ENCODE results near the gene CDS2. TPM values are rescaled to one million over a fixed set of nuclear protein-coding genes. Genes with fewer than 3 reads are reported as not detected.

Gene CDS2
- total RNA-seq, 2 experiments from 2014 or later = 16.6 to 42.8 TPM

DNA sequence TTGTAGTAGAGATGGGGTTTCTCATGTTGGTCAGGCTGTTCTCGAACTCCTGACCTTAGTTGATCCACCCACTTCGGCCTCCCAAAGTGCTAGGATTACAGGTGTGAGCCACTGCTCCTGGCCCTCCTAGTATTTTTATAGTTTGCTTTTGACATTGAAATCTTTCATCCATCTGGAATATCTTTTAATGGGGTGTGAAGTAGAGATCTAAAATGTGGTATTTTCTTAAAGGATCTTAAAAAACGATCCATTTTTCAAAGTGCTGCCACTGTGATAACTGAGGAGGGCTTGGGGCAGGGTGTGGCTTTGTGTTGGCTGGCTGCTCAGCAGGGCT, 23.1 kb downstream of the CDS2 start:
- CTCF ChIA-PET (ENCODE audit: unreplicated experiment) = no interaction called here
- no TSS peak for BruUV-seq (replicated peaks)
- peaks cover 37% of the 10 kb centered on the region for H3K4me1 ChIP-seq (ENCODE audit: insufficient read depth, low read length, poor library complexity, severe bottlenecking)
- peaks cover 37% of the 10 kb centered on the region; the same call in 1 of the 2 replicates for H3K79me2 ChIP-seq (ENCODE audit: insufficient read depth, low read depth, low read length)
- no peaks in the 10 kb centered on the region for H3K9me2 ChIP-seq (ENCODE audit: insufficient read depth, low read length)
- no peak overlapping the region for H2AFZ ChIP-seq (ENCODE audit: low read length)
- no peak overlapping the region for H3K4me3 ChIP-seq (ENCODE audit: low read depth, low read length, poor library complexity, severe bottlenecking)
- no peak overlapping the region for H3K27ac ChIP-seq (ENCODE audit: low read depth, low read length, poor library complexity, severe bottlenecking)
- intact Hi-C loops (cut with micrococcal nuclease; ENCODE audit: unreplicated experiment) = no loop called here
- TF ChIP-seq, protein P1, sequence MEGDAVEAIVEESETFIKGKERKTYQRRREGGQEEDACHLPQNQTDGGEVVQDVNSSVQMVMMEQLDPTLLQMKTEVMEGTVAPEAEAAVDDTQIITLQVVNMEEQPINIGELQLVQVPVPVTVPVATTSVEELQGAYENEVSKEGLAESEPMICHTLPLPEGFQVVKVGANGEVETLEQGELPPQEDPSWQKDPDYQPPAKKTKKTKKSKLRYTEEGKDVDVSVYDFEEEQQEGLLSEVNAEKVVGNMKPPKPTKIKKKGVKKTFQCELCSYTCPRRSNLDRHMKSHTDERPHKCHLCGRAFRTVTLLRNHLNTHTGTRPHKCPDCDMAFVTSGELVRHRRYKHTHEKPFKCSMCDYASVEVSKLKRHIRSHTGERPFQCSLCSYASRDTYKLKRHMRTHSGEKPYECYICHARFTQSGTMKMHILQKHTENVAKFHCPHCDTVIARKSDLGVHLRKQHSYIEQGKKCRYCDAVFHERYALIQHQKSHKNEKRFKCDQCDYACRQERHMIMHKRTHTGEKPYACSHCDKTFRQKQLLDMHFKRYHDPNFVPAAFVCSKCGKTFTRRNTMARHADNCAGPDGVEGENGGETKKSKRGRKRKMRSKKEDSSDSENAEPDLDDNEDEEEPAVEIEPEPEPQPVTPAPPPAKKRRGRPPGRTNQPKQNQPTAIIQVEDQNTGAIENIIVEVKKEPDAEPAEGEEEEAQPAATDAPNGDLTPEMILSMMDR (conservative IDR thresholded peaks at IDR 0.05; ENCODE audit: low read length) = no peak
- TF ChIP-seq EZH2phosphoT487 (IDR thresholded peaks at IDR 0.05; ENCODE audit: borderline replicate concordance, low read depth, low read length) = no peak
- H3K9me3 ChIP-seq (ENCODE audit: low read length) = no peaks in the 10 kb centered on the region
- POLR2A ChIA-PET = interaction anchor here (0.7 kb wide), 1 partner anchor 35 kb away, joined by 6 read pairs; no protein-coding TSS in a partner anchor
- H3K4me2 ChIP-seq (ENCODE audit: low read length) = no peak overlapping the region
- no peak for DNase-seq (ENCODE audit: low spot score)
- no peaks in the 10 kb centered on the region for H4K20me1 ChIP-seq (ENCODE audit: insufficient read depth, low read length)
- H3K36me3 ChIP-seq (ENCODE audit: insufficient read depth, low read length) = 0 out of 2 replicates have a peak, but pooled peaks cover 7% of the 10 kb centered on the region

DNA sequence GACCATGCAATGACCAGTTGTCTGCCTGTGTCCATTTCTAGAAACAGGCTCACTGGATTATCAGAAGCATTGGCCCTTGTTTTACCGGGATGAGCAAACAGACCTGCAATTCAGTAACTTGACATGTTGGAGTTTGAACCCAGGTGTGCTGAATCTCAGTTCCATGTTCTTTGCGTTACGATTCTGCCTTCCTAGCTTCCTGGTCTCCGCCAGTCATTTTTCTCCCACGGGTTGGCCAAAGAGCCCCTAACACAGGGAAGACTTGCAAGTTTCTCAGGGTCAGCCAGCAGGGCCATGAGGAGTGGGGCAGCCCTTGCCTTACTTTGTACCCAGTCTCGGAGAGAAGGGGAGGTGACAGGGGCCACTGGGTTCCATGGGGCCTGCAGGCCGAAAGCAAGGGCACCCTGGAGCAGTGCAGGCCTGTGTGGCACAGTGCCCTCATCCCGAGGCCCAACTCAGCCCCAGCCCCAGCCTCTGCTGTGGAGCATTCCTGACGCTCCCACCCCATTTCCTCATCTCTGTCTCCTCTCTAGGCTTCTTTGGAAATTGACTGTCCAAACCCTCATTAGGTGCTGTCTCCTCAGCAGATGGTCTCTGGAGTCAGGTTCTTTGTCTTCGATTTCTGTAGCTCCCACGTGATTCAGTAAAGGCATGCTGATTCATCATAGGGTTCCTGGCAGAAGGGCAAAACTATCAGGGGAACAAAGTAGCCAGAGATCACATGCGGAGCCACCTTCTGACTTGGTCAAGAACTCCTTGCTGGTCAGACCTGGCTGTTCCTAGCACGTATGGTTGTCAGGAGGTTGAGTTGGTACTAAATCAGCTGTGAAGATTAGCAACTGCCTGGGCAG, 23.6 kb downstream of the CDS2 start:
- no peaks in the 10 kb centered on the region for H4K20me1 ChIP-seq (ENCODE audit: insufficient read depth, low read length)
- CTCF ChIA-PET (ENCODE audit: unreplicated experiment) = no interaction called here

More for the DNA sequence above, 23.6 kb downstream of the CDS2 start:
- Histone ChIP-seq H2AFZ (ENCODE audit: low read length) (no peak overlapping the region), H3K4me2 (ENCODE audit: low read length) (no peak overlapping the region), H3K9me2 (ENCODE audit: insufficient read depth, low read length) (no peaks in the 10 kb centered on the region), H3K4me3 (ENCODE audit: low read depth, low read length, poor library complexity, severe bottlenecking) (no peak overlapping the region), H3K9me3 (ENCODE audit: low read length) (no peaks in the 10 kb centered on the region), H3K27ac (ENCODE audit: low read depth, low read length, poor library complexity, severe bottlenecking) (no peak overlapping the region), H3K79me2 (ENCODE audit: insufficient read depth, low read depth, low read length) (peaks cover 41% of the 10 kb centered on the region; the same call in 1 of the 2 replicates), H3K36me3 (ENCODE audit: insufficient read depth, low read length) (0 out of 2 replicates have a peak, but pooled peaks cover 7% of the 10 kb centered on the region), H3K4me1 (ENCODE audit: insufficient read depth, low read length, poor library complexity, severe bottlenecking) (peaks cover 31% of the 10 kb centered on the region)
- BruUV-seq (replicated peaks) = no TSS peak
- intact Hi-C loops (cut with micrococcal nuclease; ENCODE audit: unreplicated experiment) = no loop called here
- DNase-seq (ENCODE audit: low spot score) = no peak
- POLR2A ChIA-PET = interaction anchor here (0.7 kb wide), 1 partner anchor 36 kb away, joined by 6 read pairs; no protein-coding TSS in a partner anchor
- TF ChIP-seq, protein P1 (conservative IDR thresholded peaks at IDR 0.05; ENCODE audit: low read length) = no peak
- no peak for TF ChIP-seq EZH2phosphoT487 (IDR thresholded peaks at IDR 0.05; ENCODE audit: borderline replicate concordance, low read depth, low read length)

All from OCI-LY7 (cell line).